ENCODE results near the gene HNF1B.

The HNF1B gene

GRCh38 chr17:37781451-37781850 is 36.6 kb upstream of the HNF1B start:
- Histone ChIP-seq H3K9ac (ENCODE audit: low read depth in 1 of 2, low read length in 2 of 2) (no peak overlapping the region), H3K27me3 (ENCODE audit: control insufficient read depth in 2 of 2, insufficient read depth in 2 of 2, low read length in 2 of 2) (no peaks in the 10 kb centered on the region), H3K9me3 (ENCODE audit: control insufficient read depth in 2 of 2, low read length in 2 of 2) (no peaks in the 10 kb centered on the region), H3K4me3 (ENCODE audit: low read length in 2 of 2) (no peak overlapping the region), H3K4me1 (ENCODE audit: control insufficient read depth in 2 of 2, insufficient read depth in 2 of 2, low read length in 2 of 2) (no peaks in the 10 kb centered on the region), H3K27ac (ENCODE audit: low read depth in 2 of 2, low read length in 2 of 2) (no peak overlapping the region), H3K36me3 (ENCODE audit: control insufficient read depth in 2 of 2, insufficient read depth in 2 of 2, low read length in 2 of 2) (no peaks in the 10 kb centered on the region)

DNA sequence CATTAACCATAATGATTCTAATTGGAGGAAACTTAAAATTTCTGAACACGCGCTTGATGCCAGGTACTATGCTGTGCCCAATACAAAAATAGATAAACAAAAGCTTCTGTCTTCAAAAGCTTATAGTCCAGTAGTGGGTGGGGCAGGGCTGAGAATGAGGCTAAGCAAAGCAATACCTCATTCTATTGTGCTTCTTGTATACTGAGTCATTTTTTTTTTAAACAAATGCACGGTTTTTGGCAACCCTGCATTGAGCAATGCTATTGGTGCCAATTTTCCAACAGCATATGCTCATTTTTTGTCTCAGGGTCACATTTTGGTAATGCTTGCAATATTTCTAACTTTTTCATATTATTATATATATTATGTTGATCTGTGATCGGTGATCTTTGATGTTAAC is 34.7 kb upstream of the HNF1B start:
- Histone ChIP-seq H3K4me3 (ENCODE audit: low read length in 2 of 2) (no peak overlapping the region), H3K27me3 (ENCODE audit: control insufficient read depth in 2 of 2, insufficient read depth in 2 of 2, low read length in 2 of 2) (no peaks in the 10 kb centered on the region), H3K9me3 (ENCODE audit: control insufficient read depth in 2 of 2, low read length in 2 of 2) (no peaks in the 10 kb centered on the region), H3K4me1 (ENCODE audit: control insufficient read depth in 2 of 2, insufficient read depth in 2 of 2, low read length in 2 of 2) (no peaks in the 10 kb centered on the region), H3K9ac (ENCODE audit: low read depth in 1 of 2, low read length in 2 of 2) (no peak overlapping the region), H3K36me3 (ENCODE audit: control insufficient read depth in 2 of 2, insufficient read depth in 2 of 2, low read length in 2 of 2) (no peaks in the 10 kb centered on the region), H3K27ac (ENCODE audit: low read depth in 2 of 2, low read length in 2 of 2) (no peak overlapping the region)

DNA sequence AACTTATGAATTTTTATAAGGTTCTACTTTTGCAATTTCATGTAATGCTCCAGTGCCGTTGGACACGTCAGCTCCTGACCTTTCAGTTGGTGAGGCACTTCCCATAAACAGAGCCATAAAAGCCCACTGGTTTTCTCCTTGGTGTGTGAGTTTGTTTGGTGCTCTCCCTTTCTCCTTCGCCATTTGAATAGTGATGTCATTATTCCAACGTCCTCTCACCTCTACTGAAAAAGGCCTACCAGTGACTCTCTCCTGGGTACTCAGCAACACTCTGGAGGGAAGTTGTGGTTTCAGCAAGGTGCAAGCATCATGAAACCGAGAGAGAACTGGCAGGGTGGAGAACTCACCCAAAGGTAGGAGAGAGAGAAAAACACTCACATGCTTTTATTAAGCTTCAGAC is 29.6 kb upstream of the HNF1B start:
- Histone ChIP-seq H3K9me3 (ENCODE audit: control insufficient read depth in 2 of 2, low read length in 2 of 2) (no peaks in the 10 kb centered on the region), H3K27me3 (ENCODE audit: control insufficient read depth in 2 of 2, insufficient read depth in 2 of 2, low read length in 2 of 2) (no peaks in the 10 kb centered on the region), H3K9ac (ENCODE audit: low read depth in 1 of 2, low read length in 2 of 2) (no peak overlapping the region), H3K27ac (ENCODE audit: low read depth in 2 of 2, low read length in 2 of 2) (no peak overlapping the region), H3K36me3 (ENCODE audit: control insufficient read depth in 2 of 2, insufficient read depth in 2 of 2, low read length in 2 of 2) (no peaks in the 10 kb centered on the region), H3K4me1 (ENCODE audit: control insufficient read depth in 2 of 2, insufficient read depth in 2 of 2, low read length in 2 of 2) (no peaks in the 10 kb centered on the region), H3K4me3 (ENCODE audit: low read length in 2 of 2) (no peak overlapping the region)

DNA sequence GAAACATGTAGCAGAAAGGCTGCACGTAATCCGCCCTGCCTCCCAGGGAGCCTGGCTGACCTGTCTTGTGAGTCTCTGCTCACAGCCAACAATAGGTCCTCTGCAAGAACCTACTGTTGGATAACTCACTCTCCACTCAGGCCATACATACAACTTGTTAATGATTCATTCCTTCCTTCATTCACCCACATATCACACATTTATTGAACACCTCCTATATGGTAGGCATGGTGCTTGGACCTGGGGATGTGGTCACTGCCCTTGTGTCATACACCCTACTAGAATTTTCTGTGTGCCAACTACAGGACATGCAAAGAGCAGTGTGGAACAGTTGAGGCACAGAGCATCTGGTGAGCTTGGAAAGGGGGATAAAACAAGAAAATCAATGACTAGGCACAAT is 28.1 kb upstream of the HNF1B start:
- no peaks in the 10 kb centered on the region for H3K4me1 ChIP-seq (ENCODE audit: control insufficient read depth in 2 of 2, insufficient read depth in 2 of 2, low read length in 2 of 2)
- H3K36me3 ChIP-seq (ENCODE audit: control insufficient read depth in 2 of 2, insufficient read depth in 2 of 2, low read length in 2 of 2), result no peaks in the 10 kb centered on the region
- no peak overlapping the region for H3K27ac ChIP-seq (ENCODE audit: low read depth in 2 of 2, low read length in 2 of 2)
- H3K4me3 ChIP-seq (ENCODE audit: low read length in 2 of 2), result no peak overlapping the region
- no peaks in the 10 kb centered on the region for H3K9me3 ChIP-seq (ENCODE audit: control insufficient read depth in 2 of 2, low read length in 2 of 2)
- no peak overlapping the region for H3K9ac ChIP-seq (ENCODE audit: low read depth in 1 of 2, low read length in 2 of 2)
- no peaks in the 10 kb centered on the region for H3K27me3 ChIP-seq (ENCODE audit: control insufficient read depth in 2 of 2, insufficient read depth in 2 of 2, low read length in 2 of 2)

GRCh38 chr17:37770631-37771518 is 26.0 kb upstream of the HNF1B start:
- H3K36me3 ChIP-seq (ENCODE audit: control insufficient read depth in 2 of 2, insufficient read depth in 2 of 2, low read length in 2 of 2), result no peaks in the 10 kb centered on the region
- H3K4me1 ChIP-seq (ENCODE audit: control insufficient read depth in 2 of 2, insufficient read depth in 2 of 2, low read length in 2 of 2), result no peaks in the 10 kb centered on the region
- H3K4me3 ChIP-seq (ENCODE audit: low read length in 2 of 2), result no peak overlapping the region
- no peaks in the 10 kb centered on the region for H3K9me3 ChIP-seq (ENCODE audit: control insufficient read depth in 2 of 2, low read length in 2 of 2)
- no peak overlapping the region for H3K27ac ChIP-seq (ENCODE audit: low read depth in 2 of 2, low read length in 2 of 2)
- no peak overlapping the region for H3K9ac ChIP-seq (ENCODE audit: low read depth in 1 of 2, low read length in 2 of 2)
- no peaks in the 10 kb centered on the region for H3K27me3 ChIP-seq (ENCODE audit: control insufficient read depth in 2 of 2, insufficient read depth in 2 of 2, low read length in 2 of 2)

DNA sequence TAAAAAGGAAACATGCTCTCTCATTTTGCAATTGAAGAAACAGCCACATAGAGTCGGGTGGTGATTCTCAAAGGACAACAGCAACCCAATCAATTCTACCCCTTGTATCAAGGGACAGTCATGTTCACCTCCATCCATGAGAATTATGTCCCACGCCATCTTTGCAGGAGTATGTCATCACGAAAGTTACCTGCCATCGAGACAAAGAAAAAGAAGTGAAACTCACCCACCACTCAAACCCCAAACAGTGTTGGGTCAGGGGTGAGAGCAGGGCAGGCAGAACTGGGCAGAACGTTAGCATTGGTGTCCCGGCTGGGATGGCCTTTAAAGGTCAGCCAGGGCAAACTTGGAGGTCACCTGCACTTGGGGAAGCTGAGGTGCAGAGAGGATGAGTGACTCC is 24.2 kb upstream of the HNF1B start:
- no peak overlapping the region for H3K4me3 ChIP-seq (ENCODE audit: low read length in 2 of 2)
- H3K4me1 ChIP-seq (ENCODE audit: control insufficient read depth in 2 of 2, insufficient read depth in 2 of 2, low read length in 2 of 2), result no peaks in the 10 kb centered on the region
- no peaks in the 10 kb centered on the region for H3K9me3 ChIP-seq (ENCODE audit: control insufficient read depth in 2 of 2, low read length in 2 of 2)
- no peaks in the 10 kb centered on the region for H3K27me3 ChIP-seq (ENCODE audit: control insufficient read depth in 2 of 2, insufficient read depth in 2 of 2, low read length in 2 of 2)
- H3K36me3 ChIP-seq (ENCODE audit: control insufficient read depth in 2 of 2, insufficient read depth in 2 of 2, low read length in 2 of 2), result no peaks in the 10 kb centered on the region
- H3K27ac ChIP-seq (ENCODE audit: low read depth in 2 of 2, low read length in 2 of 2), result no peak overlapping the region
- H3K9ac ChIP-seq (ENCODE audit: low read depth in 1 of 2, low read length in 2 of 2), result no peak overlapping the region

DNA sequence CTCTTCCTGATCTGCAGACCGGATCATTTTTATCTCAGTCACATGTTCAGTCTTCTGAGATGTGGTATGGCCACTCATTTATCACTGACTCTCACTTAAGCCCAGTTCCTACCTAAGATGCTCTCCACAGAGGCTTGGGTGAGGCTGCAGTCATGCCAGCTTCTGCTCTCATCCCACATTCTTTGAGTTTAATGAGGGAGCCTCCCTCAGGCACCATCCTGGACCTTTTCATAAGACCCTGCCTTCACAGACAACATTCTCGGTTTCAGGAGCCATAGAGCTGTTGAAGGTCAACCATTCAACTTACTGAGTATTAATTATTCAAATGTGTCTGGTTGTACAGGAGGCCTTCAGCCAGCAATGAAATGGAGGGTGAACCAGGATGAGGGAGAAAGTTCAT is 23.6 kb upstream of the HNF1B start:
- Histone ChIP-seq H3K27me3 (ENCODE audit: control insufficient read depth in 2 of 2, insufficient read depth in 2 of 2, low read length in 2 of 2) (no peaks in the 10 kb centered on the region), H3K36me3 (ENCODE audit: control insufficient read depth in 2 of 2, insufficient read depth in 2 of 2, low read length in 2 of 2) (no peaks in the 10 kb centered on the region), H3K4me1 (ENCODE audit: control insufficient read depth in 2 of 2, insufficient read depth in 2 of 2, low read length in 2 of 2) (no peaks in the 10 kb centered on the region), H3K4me3 (ENCODE audit: low read length in 2 of 2) (no peak overlapping the region), H3K9me3 (ENCODE audit: control insufficient read depth in 2 of 2, low read length in 2 of 2) (no peaks in the 10 kb centered on the region), H3K27ac (ENCODE audit: low read depth in 2 of 2, low read length in 2 of 2) (no peak overlapping the region), H3K9ac (ENCODE audit: low read depth in 1 of 2, low read length in 2 of 2) (no peak overlapping the region)

DNA sequence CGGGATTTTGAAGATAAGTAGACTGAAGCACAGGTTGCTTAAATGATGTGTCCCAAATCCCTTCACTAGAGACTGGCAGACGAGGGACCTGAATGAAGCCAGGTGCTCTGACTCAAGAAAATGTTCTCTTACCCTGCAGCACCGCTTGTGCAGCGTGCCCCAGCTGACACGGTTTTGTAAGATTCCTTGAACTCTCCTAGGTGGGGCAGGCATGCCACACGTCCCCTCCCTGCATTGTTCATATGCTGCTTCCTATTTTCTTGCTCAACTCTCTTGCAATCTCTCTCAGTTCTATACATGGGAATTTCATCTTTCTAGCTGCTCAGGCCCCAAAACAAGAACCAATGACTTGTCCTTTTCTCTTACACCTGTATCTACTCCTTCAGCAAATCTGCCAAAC is 22.1 kb upstream of the HNF1B start:
- Histone ChIP-seq H3K9ac (ENCODE audit: low read depth in 1 of 2, low read length in 2 of 2) (no peak overlapping the region), H3K27me3 (ENCODE audit: control insufficient read depth in 2 of 2, insufficient read depth in 2 of 2, low read length in 2 of 2) (peaks cover 0 to 5% of the 10 kb centered on the region in 2 donors), H3K4me3 (ENCODE audit: low read length in 2 of 2) (no peak overlapping the region), H3K4me1 (ENCODE audit: control insufficient read depth in 2 of 2, insufficient read depth in 2 of 2, low read length in 2 of 2) (no peaks in the 10 kb centered on the region), H3K27ac (ENCODE audit: low read depth in 2 of 2, low read length in 2 of 2) (no peak overlapping the region), H3K9me3 (ENCODE audit: control insufficient read depth in 2 of 2, low read length in 2 of 2) (no peaks in the 10 kb centered on the region), H3K36me3 (ENCODE audit: control insufficient read depth in 2 of 2, insufficient read depth in 2 of 2, low read length in 2 of 2) (no peaks in the 10 kb centered on the region)

GRCh38 chr17:37764383-37764782 is 19.5 kb upstream of the HNF1B start:
- H3K4me3 ChIP-seq (ENCODE audit: low read length in 2 of 2), result no peak overlapping the region
- no peak overlapping the region for H3K27ac ChIP-seq (ENCODE audit: low read depth in 2 of 2, low read length in 2 of 2)
- no peaks in the 10 kb centered on the region for H3K4me1 ChIP-seq (ENCODE audit: control insufficient read depth in 2 of 2, insufficient read depth in 2 of 2, low read length in 2 of 2)
- H3K9ac ChIP-seq (ENCODE audit: low read depth in 1 of 2, low read length in 2 of 2), result no peak overlapping the region
- no peaks in the 10 kb centered on the region for H3K36me3 ChIP-seq (ENCODE audit: control insufficient read depth in 2 of 2, insufficient read depth in 2 of 2, low read length in 2 of 2)
- H3K9me3 ChIP-seq (ENCODE audit: control insufficient read depth in 2 of 2, low read length in 2 of 2), result no peaks in the 10 kb centered on the region
- peaks cover 0 to 5% of the 10 kb centered on the region in 2 donors for H3K27me3 ChIP-seq (ENCODE audit: control insufficient read depth in 2 of 2, insufficient read depth in 2 of 2, low read length in 2 of 2)

GRCh38 chr17:37762666-37763065 is 17.8 kb upstream of the HNF1B start:
- peaks cover 0 to 7% of the 10 kb centered on the region in 2 donors for H3K27me3 ChIP-seq (ENCODE audit: control insufficient read depth in 2 of 2, insufficient read depth in 2 of 2, low read length in 2 of 2)
- H3K9me3 ChIP-seq (ENCODE audit: control insufficient read depth in 2 of 2, low read length in 2 of 2), result no peaks in the 10 kb centered on the region

More at GRCh38 chr17:37762666-37763065, 17.8 kb upstream of the HNF1B start:
- no peak overlapping the region for H3K4me3 ChIP-seq (ENCODE audit: low read length in 2 of 2)
- no peaks in the 10 kb centered on the region for H3K36me3 ChIP-seq (ENCODE audit: control insufficient read depth in 2 of 2, insufficient read depth in 2 of 2, low read length in 2 of 2)
- H3K4me1 ChIP-seq (ENCODE audit: control insufficient read depth in 2 of 2, insufficient read depth in 2 of 2, low read length in 2 of 2), result no peaks in the 10 kb centered on the region
- H3K27ac ChIP-seq (ENCODE audit: low read depth in 2 of 2, low read length in 2 of 2), result no peak overlapping the region
- no peak overlapping the region for H3K9ac ChIP-seq (ENCODE audit: low read depth in 1 of 2, low read length in 2 of 2)

All from mucosa of rectum (tissue), 2 donors.